ENCODE results near the gene STRAP. TPM values are rescaled to one million over a fixed set of nuclear protein-coding genes. Genes with fewer than 3 reads are reported as not detected.

Gene STRAP
- total RNA-seq (10 to 100 TPM; 36.1 to 48.7 (median 44.1) TPM), polyA plus RNA-seq (10 to 100 TPM; 45.0 to 52.2 TPM)

- Histone ChIP-seq H3K36me3 (no peaks in the 10 kb centered on the region), H3K4me1 (peaks cover 8 to 26% (median 20%) of the 10 kb centered on the region in 3 donors), H3K9me3 (no peaks in the 10 kb centered on the region), H3K4me3 (peak within 1 kb of the TSS; percentile 43 to 75 (median 66)), H3K27me3 (no peaks in the 10 kb centered on the region), H3K27ac (peak within 1 kb of the TSS; percentile 94 to 99 (median 98))
- intact Hi-C loops (cut with DNase I) = no loop called here
- FAIRE-seq (peak; percentile 53), ATAC-seq (peak; percentile 93 to 97 (median 94)), DNase-seq (peak; percentile 95 to 98 (median 96))
- WGBS, 2 donors = 0 to 1% methylated on average over 57 to 63 of the region's 63 CpGs
- TF ChIP-seq CTCF (IDR thresholded peaks at IDR 0.05) = no peak
Observed at GRCh38 chr12:15882118-15882971, at the start of gene STRAP. TSS of gene STRAP (plus strand) at chr12:15882387. CDS start at chr12:15882708, 321 bp downstream.

- no peak overlapping the region for H3K27ac ChIP-seq
- H3K4me3 ChIP-seq = no peak overlapping the region
Observed at GRCh38 chr12:15834575-15834974, 47.6 kb upstream of the STRAP start.

GRCh38 chr12:15837141-15837790, 44.9 kb upstream of the STRAP start:
- H3K4me1 ChIP-seq = no peaks in the 10 kb centered on the region
- ATAC-seq = peak in 3 of 4 donors; percentile 12 to 57 (median 51)
- H3K27me3 ChIP-seq = no peaks in the 10 kb centered on the region
- intact Hi-C loops (cut with DNase I) = no loop called here
- no peak for TF ChIP-seq CTCF (IDR thresholded peaks at IDR 0.05)
- no peak for FAIRE-seq
- no peak overlapping the region for H3K4me3 ChIP-seq
- no peak for DNase-seq
- WGBS, 2 donors = 73 to 82% methylated on average over 5 of the region's 5 CpGs
- H3K36me3 ChIP-seq = no peaks in the 10 kb centered on the region
- no peak overlapping the region for H3K27ac ChIP-seq
- H3K9me3 ChIP-seq = no peaks in the 10 kb centered on the region

More at GRCh38 chr12:15834575-15834974, 47.6 kb upstream of the STRAP start:
- FAIRE-seq (no peak), DNase-seq (no peak), ATAC-seq (peak in 3 of 4 donors; percentile 24 to 69 (median 40))
- no peaks in the 10 kb centered on the region for H3K27me3 ChIP-seq
- H3K4me1 ChIP-seq = no peaks in the 10 kb centered on the region
- H3K9me3 ChIP-seq = no peaks in the 10 kb centered on the region
- no peaks in the 10 kb centered on the region for H3K36me3 ChIP-seq
- intact Hi-C loops (cut with DNase I) = no loop called here
- no peak for TF ChIP-seq CTCF (IDR thresholded peaks at IDR 0.05)
- 57 to 60% methylated on average over 4 of the region's 4 CpGs for WGBS, 2 donors

- Histone ChIP-seq H3K27ac (no peak overlapping the region), H3K4me1 (no peaks in the 10 kb centered on the region), H3K9me3 (no peaks in the 10 kb centered on the region), H3K36me3 (no peaks in the 10 kb centered on the region), H3K4me3 (no peak overlapping the region), H3K27me3 (no peaks in the 10 kb centered on the region)
- DNase-seq = no peak
- no peak for TF ChIP-seq CTCF (IDR thresholded peaks at IDR 0.05)
- no peak for ATAC-seq
- WGBS, 2 donors = 39 to 54% methylated on average over 2 of the region's 2 CpGs
- intact Hi-C loops (cut with DNase I) = no loop called here
- FAIRE-seq = no peak
Observed at GRCh38 chr12:15839041-15839440, 43.1 kb upstream of the STRAP start.

Data from pancreas (tissue), 10 donors.